HCT116 (cell line): ENCODE data around the gene ZNF384. TPM values are rescaled to one million over a fixed set of nuclear protein-coding genes. Genes with fewer than 3 reads are reported as not detected.

ENCODE experiments used
- ATAC-seq: fragments of 200-7000 bp; cut with Tn5 transposase; 2 replicates; pipeline ENCODE4 v1.9.1; 2020; ENCODE audit warnings: mild to moderate bottlenecking, moderate library complexity
- BruUV-seq: library from RNA; stranded (reverse); fragments of 400-500 nt; replicated peaks from 2 replicates; lab custom pipeline; 2021; lab: Mats Ljungman, UMichigan
- CTCF ChIA-PET: fragments of 300-600 bp; sonication (Branson Sonifier 250); formaldehyde crosslinking; loops from one replicate; lab custom pipeline; 2021; ENCODE audit warnings: antibody characterized with exemption; lab: Charles Lee
- POLR2A ChIA-PET: fragments of 300-600, 350-600 bp; sonication (Branson Sonifier 250); formaldehyde crosslinking; loops from one replicate; lab custom pipeline; 2021; ENCODE audit warnings: antibody characterized with exemption; lab: Charles Lee
- RAD21 ChIA-PET, 2 experiments: fragments of 300-600 bp; sonication (Branson Sonifier 250); formaldehyde crosslinking; loops; one replicate each; lab custom pipeline; 2023; ENCODE audit warnings: low total read pairs in 2 of 2; ENCODE audit not compliant: uncharacterized antibody in 2 of 2, unreplicated experiment in 2 of 2, low non-redundant PET in 1 of 2; lab: Charles Lee
- DNase-seq: peaks from one replicate; pipeline ENCODE4 v3.0.0-alpha.2; 2010; ENCODE audit warnings: low read depth, low spot score
- H2AFZ ChIP-seq: fragments of 200-600 bp; shearing (Covaris generic), sonication (generic); 2 replicates; pipeline ENCODE4 v1.6.1; 2017; ENCODE audit warnings: low read depth, mixed run types, mixed read lengths, antibody characterized with exemption, low read length; ENCODE audit not compliant: poor library complexity, severe bottlenecking
- H3K27ac ChIP-seq: 2 replicates; pipeline ENCODE4 v1.5.1; 2012; ENCODE audit warnings: low read depth, low read length
- H3K27me3 ChIP-seq: fragments of 200-600 bp; sonication (generic); 2 replicates; pipeline ENCODE4 v1.6.1; 2016; ENCODE audit warnings: mixed run types, low read length, mixed read lengths; ENCODE audit not compliant: insufficient read depth
- H3K36me3 ChIP-seq, 2 experiments: fragments of 200-500 bp in 1 of 2; fragments of 200-600 bp in 1 of 2; sonication (Bioruptor generic) in 1 of 2; sonication (generic) in 1 of 2; 2 replicates each; pipeline versions ENCODE4 v1.5.1 to v1.6.1; 2014 to 2016; ENCODE audit warnings: low read length in 2 of 2, inconsistent platforms in 1 of 2, mixed read lengths in 1 of 2, mixed run types in 1 of 2; ENCODE audit not compliant: insufficient read depth in 2 of 2, control insufficient read depth in 1 of 2
- H3K4me1 ChIP-seq, 2 experiments: fragments of 200-600 bp in 1 of 2; sonication (generic) in 1 of 2; 2 replicates each; pipeline versions ENCODE4 v1.5.1 to v1.6.1; 2012 to 2017; ENCODE audit warnings: low read length in 2 of 2, inconsistent platforms in 1 of 2, mild to moderate bottlenecking in 1 of 2, mixed read lengths in 1 of 2, mixed run types in 1 of 2, moderate library complexity in 1 of 2; ENCODE audit not compliant: insufficient read depth in 2 of 2, control insufficient read depth in 1 of 2
- H3K4me2 ChIP-seq: fragments of 200-600 bp; sonication (generic); 2 replicates; pipeline ENCODE4 v1.6.1; 2017; ENCODE audit warnings: mixed run types, low read length, mixed read lengths
- H3K4me3 ChIP-seq, 2 experiments: fragments of 200-600 bp in 1 of 2; sonication (generic) in 1 of 2; replicated peaks in 1 of 2; 2 replicates each; pipeline ENCODE4 v1.5.1; 2011 to 2016; ENCODE audit warnings: low read length in 2 of 2, control low read depth in 1 of 2, low read depth in 1 of 2, mild to moderate bottlenecking in 1 of 2, mixed read lengths in 1 of 2, mixed run types in 1 of 2
- H3K79me2 ChIP-seq: fragments of 200-600 bp; sonication (generic); 2 replicates; pipeline ENCODE4 v1.6.1; 2017; ENCODE audit warnings: mild to moderate bottlenecking, mixed run types, low read length, moderate library complexity, mixed read lengths; ENCODE audit not compliant: insufficient read depth
- H3K9ac ChIP-seq: fragments of 200-600 bp; sonication (generic); 2 replicates; pipeline ENCODE4 v1.6.1; 2016; ENCODE audit warnings: low read length, mixed read lengths
- H3K9me2 ChIP-seq: fragments of 200-600 bp; sonication (generic), shearing (Covaris generic); 2 replicates; pipeline ENCODE4 v1.6.1; 2017; ENCODE audit warnings: mixed run types, mild to moderate bottlenecking, moderate library complexity; ENCODE audit not compliant: insufficient read depth
- H3K9me3 ChIP-seq, 2 experiments: fragments of 200-500 bp in 1 of 2; fragments of 200-600 bp in 1 of 2; sonication (Bioruptor generic) in 1 of 2; sonication (generic) in 1 of 2; 2 replicates each; pipeline ENCODE4 v1.6.1; 2014 to 2017; ENCODE audit warnings: low read length in 2 of 2, mixed read lengths in 2 of 2, inconsistent platforms in 1 of 2, low read depth in 1 of 2, mild to moderate bottlenecking in 1 of 2, mixed run types in 1 of 2, moderate library complexity in 1 of 2; ENCODE audit not compliant: control insufficient read depth in 1 of 2, insufficient read depth in 1 of 2
- H4K20me1 ChIP-seq: fragments of 200-600 bp; sonication (generic), shearing (Covaris generic); 2 replicates; pipeline ENCODE4 v1.6.1; 2017; ENCODE audit warnings: mixed run types, mild to moderate bottlenecking, moderate library complexity; ENCODE audit not compliant: insufficient read depth
- CBX3 ChIP-seq: IDR thresholded peaks from 2 replicates; pipeline ENCODE4 v1.6.1; 2012; ENCODE audit warnings: low read depth
- CTCF ChIP-seq, 3 experiments: fragments of 200-600 bp in 1 of 3; sonication (generic) in 1 of 3; IDR thresholded peaks in 2 of 3; conservative IDR thresholded peaks in 1 of 3; 2 replicates each; pipeline ENCODE4 v1.5.1; 2012 to 2017; ENCODE audit warnings: low read depth in 2 of 3, low read length in 2 of 3, antibody characterized with exemption in 1 of 3, borderline replicate concordance in 1 of 3, control low read depth in 1 of 3, mild to moderate bottlenecking in 1 of 3, mixed read lengths in 1 of 3, mixed run types in 1 of 3, moderate library complexity in 1 of 3; ENCODE audit not compliant: insufficient read depth in 1 of 3
- EGR1 ChIP-seq: IDR thresholded peaks from 2 replicates; pipeline ENCODE4 v1.6.1; 2012; ENCODE audit warnings: low read depth
- EZH2 ChIP-seq: fragments of 200-600 bp; sonication (generic); IDR thresholded peaks from 2 replicates; pipeline ENCODE4 v1.6.1; 2017; ENCODE audit warnings: antibody characterized with exemption, mixed run types
- EZH2phosphoT487 ChIP-seq: fragments of 200-600 bp; IDR thresholded peaks from 2 replicates; pipeline ENCODE4 v1.6.1; 2018; ENCODE audit warnings: antibody characterized with exemption, borderline replicate concordance
- FOSL1 ChIP-seq: IDR thresholded peaks from 2 replicates; pipeline ENCODE4 v1.6.1; 2012; ENCODE audit warnings: low read depth
- MAX ChIP-seq: IDR thresholded peaks from 2 replicates; pipeline ENCODE4 v1.6.1; 2012
- POLR2A ChIP-seq: IDR thresholded peaks from 2 replicates; pipeline ENCODE4 v1.7.0; 2011; ENCODE audit warnings: borderline replicate concordance; ENCODE audit not compliant: insufficient read depth, insufficient read length; ENCODE audit errors: extremely low read depth
- POLR2AphosphoS5 ChIP-seq: IDR thresholded peaks from 2 replicates; pipeline ENCODE4 v1.6.1; 2011; ENCODE audit warnings: mild to moderate bottlenecking, low read depth, low read length, moderate library complexity
- RAD21 ChIP-seq: IDR thresholded peaks from 2 replicates; pipeline ENCODE4 v1.6.1; 2012; ENCODE audit warnings: low read depth, mild to moderate bottlenecking
- REST ChIP-seq: IDR thresholded peaks from 2 replicates; pipeline ENCODE4 v1.6.1; 2012; ENCODE audit warnings: low read depth
- SP1 ChIP-seq: IDR thresholded peaks from 2 replicates; pipeline ENCODE4 v1.6.1; 2012; ENCODE audit warnings: low read depth
- TCF7L2 ChIP-seq: IDR thresholded peaks from 2 replicates; pipeline ENCODE4 v1.7.0; 2011; ENCODE audit warnings: borderline replicate concordance, inconsistent platforms; ENCODE audit not compliant: insufficient read depth, insufficient read length; ENCODE audit errors: extremely low read depth
- ZNF274 ChIP-seq: fragments of 200-500 bp; sonication (Bioruptor generic); IDR thresholded peaks from 2 replicates; pipeline ENCODE4 v1.6.1; 2014; ENCODE audit warnings: mild to moderate bottlenecking, low read depth, low read length, inconsistent platforms
- intact Hi-C: fragments of 100-400 bp; cut with micrococcal nuclease; formaldehyde crosslinking; loops from 2 replicates; pipeline ENCODE4 v1.10.0; 2022
- total RNA-seq: library from RNA; stranded (reverse); gene quantifications from one replicate; pipeline ENCODE4 v1.2.1, GENCODE V29; 2021; ENCODE audit not compliant: unreplicated experiment

The ZNF384 gene
- total RNA-seq, 1 experiment from 2014 or later: 73.4 TPM

GRCh38 chr12:6699989-6700645 is 10.9 kb upstream of the ZNF384 start (continued):
- TF ChIP-seq EZH2phosphoT487 (no peak), TCF7L2 (no peak), CTCF (IDR thresholded peaks at IDR 0.05 in 2 of 3, conservative IDR thresholded peaks at IDR 0.05 in 1 of 3; ENCODE audit: borderline replicate concordance in 1 of 3, insufficient read depth in 1 of 3, low read depth in 2 of 3, low read length in 2 of 3) (no peak), FOSL1 (no peak)

- ChIA-PET RAD21 (no interaction called here), CTCF (interaction anchor here (1.4 to 1.7 kb wide), 3 partner anchors 10 to 162 kb away, joined by 3 to 6 read pairs (median 4); partner anchors contain the start of gene ZNF384), POLR2A (interaction anchor here (2.0 kb wide), 1 partner anchor 10 kb away, joined by 7 read pairs; the partner anchor contains the start of gene ZNF384)
- no peak for DNase-seq
- no peaks in the 10 kb centered on the region for H3K36me3 ChIP-seq
- no peaks in the 10 kb centered on the region for H3K9me3 ChIP-seq
- H3K4me3 ChIP-seq: no peak overlapping the region
- no peaks in the 10 kb centered on the region for H3K79me2 ChIP-seq
- no peaks in the 10 kb centered on the region for H3K9me2 ChIP-seq
- no peak overlapping the region for H3K27ac ChIP-seq
- no peaks in the 10 kb centered on the region for H4K20me1 ChIP-seq
- intact Hi-C loops: no loop called here
- H2AFZ ChIP-seq: no peak overlapping the region
- H3K9ac ChIP-seq: no peak overlapping the region
- no TSS peak for BruUV-seq
- ATAC-seq: no peak
- H3K27me3 ChIP-seq: no peaks in the 10 kb centered on the region
- no peak overlapping the region for H3K4me2 ChIP-seq
- peaks cover 0 to 9% of the 10 kb centered on the region in 2 experiments; a peak in 2 of 4 replicates for H3K4me1 ChIP-seq
- no peak for TF ChIP-seq ZNF274
- no peak for TF ChIP-seq EGR1
- no peak for TF ChIP-seq EZH2phosphoT487
- TF ChIP-seq CBX3: no peak
- TF ChIP-seq RAD21: no peak
- no peak for TF ChIP-seq EZH2
- no peak for TF ChIP-seq SP1
- TF ChIP-seq MAX: no peak
- TF ChIP-seq CTCF (IDR thresholded peaks at IDR 0.05 in 2 of 3, conservative IDR thresholded peaks at IDR 0.05 in 1 of 3; ENCODE audit: borderline replicate concordance in 1 of 3, insufficient read depth in 1 of 3, low read depth in 2 of 3, low read length in 2 of 3): no peak
- no peak for TF ChIP-seq FOSL1
- TF ChIP-seq POLR2AphosphoS5: no peak
- no peak for TF ChIP-seq REST
- TF ChIP-seq POLR2A: no peak
These were observed 10.2 kb upstream of the ZNF384 start for GRCh38 chr12:6699259-6699988.
